ENCODE data around the gene MYBPC3. TPM values are rescaled to one million over a fixed set of nuclear protein-coding genes. Genes with fewer than 3 reads are reported as not detected.
A peak's percentile ranks its signal among the peaks of the same experiment; 100 is the strongest.

MYBPC3 gene
- polyA plus RNA-seq, 3 donors = 0.03 to 7.8 TPM; not detected in 1

GRCh38 chr11:47389577-47390421, 37.3 kb upstream of the MYBPC3 start:
- Histone ChIP-seq H3K4me3 (replicated peaks in 1 of 3; ENCODE audit: low read depth in 2 of 3, low read length in 3 of 3) (peak overlapping the region in 2 of 3 experiments; percentile 12 to 50), H3K4me1 (ENCODE audit: control insufficient read depth in 1 of 2, insufficient read depth in 2 of 2, low read length in 2 of 2) (peaks cover 84 to 88% of the 10 kb centered on the region in 2 donors)
- intact Hi-C loops (cut with micrococcal nuclease) = no loop called here

More at GRCh38 chr11:47389577-47390421, 37.3 kb upstream of the MYBPC3 start:
- no peaks in the 10 kb centered on the region for H4K20me1 ChIP-seq (ENCODE audit: insufficient read depth, low read length)
- Mint-ChIP-seq H3K36me3 (peaks cover 20 to 72% of the 10 kb centered on the region in 2 donors), H3K27ac (peak overlapping the region; percentile 99 to 100 (median 100)), H3K4me3 (peak overlapping the region; percentile 72 to 88), H3K27me3 (ENCODE audit: low read depth in 3 of 3) (peaks cover 0 to 3% (median 0%) of the 10 kb centered on the region in 3 donors), H3K4me1 (peaks cover 77% of the 10 kb centered on the region), H3K9me3 (peaks cover 0 to 2% (median 0%) of the 10 kb centered on the region in 7 donors)
- H3K27me3 ChIP-seq (ENCODE audit: control insufficient read depth in 2 of 2, insufficient read depth in 2 of 2, low read length in 2 of 2) = no peaks in the 10 kb centered on the region
- peak in 1 of 3 donors; percentile 49 for DNase-seq
- peaks cover 91% of the 10 kb centered on the region for H3K79me2 ChIP-seq (ENCODE audit: insufficient read depth, low read length)
- 22% methylated on average over 10 of the region's 17 CpGs for WGBS (ENCODE audit: insufficient coverage)
- H3K36me3 ChIP-seq (replicated peaks in 1 of 2; ENCODE audit: control insufficient read depth in 1 of 2, insufficient read depth in 2 of 2, low read length in 2 of 2) = peaks cover 0 to 9% of the 10 kb centered on the region in 2 donors
- no peak overlapping the region for H2AFZ ChIP-seq (ENCODE audit: insufficient read depth, low read depth, low read length, poor library complexity, severe bottlenecking)
- TF ChIP-seq, protein P1, sequence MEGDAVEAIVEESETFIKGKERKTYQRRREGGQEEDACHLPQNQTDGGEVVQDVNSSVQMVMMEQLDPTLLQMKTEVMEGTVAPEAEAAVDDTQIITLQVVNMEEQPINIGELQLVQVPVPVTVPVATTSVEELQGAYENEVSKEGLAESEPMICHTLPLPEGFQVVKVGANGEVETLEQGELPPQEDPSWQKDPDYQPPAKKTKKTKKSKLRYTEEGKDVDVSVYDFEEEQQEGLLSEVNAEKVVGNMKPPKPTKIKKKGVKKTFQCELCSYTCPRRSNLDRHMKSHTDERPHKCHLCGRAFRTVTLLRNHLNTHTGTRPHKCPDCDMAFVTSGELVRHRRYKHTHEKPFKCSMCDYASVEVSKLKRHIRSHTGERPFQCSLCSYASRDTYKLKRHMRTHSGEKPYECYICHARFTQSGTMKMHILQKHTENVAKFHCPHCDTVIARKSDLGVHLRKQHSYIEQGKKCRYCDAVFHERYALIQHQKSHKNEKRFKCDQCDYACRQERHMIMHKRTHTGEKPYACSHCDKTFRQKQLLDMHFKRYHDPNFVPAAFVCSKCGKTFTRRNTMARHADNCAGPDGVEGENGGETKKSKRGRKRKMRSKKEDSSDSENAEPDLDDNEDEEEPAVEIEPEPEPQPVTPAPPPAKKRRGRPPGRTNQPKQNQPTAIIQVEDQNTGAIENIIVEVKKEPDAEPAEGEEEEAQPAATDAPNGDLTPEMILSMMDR (IDR thresholded peaks at IDR 0.05) = no peak
- no peaks in the 10 kb centered on the region for H3K9me3 ChIP-seq (replicated peaks in 1 of 2; ENCODE audit: control insufficient read depth in 1 of 2, insufficient read depth in 1 of 2, low read length in 2 of 2)
- peak overlapping the region; percentile 79 for H3K4me2 ChIP-seq (replicated peaks; ENCODE audit: extremely low read depth, low read length, poor library complexity, severe bottlenecking)
- peak overlapping the region; percentile 98 to 100 for H3K27ac ChIP-seq (ENCODE audit: low read depth in 1 of 2, low read length in 2 of 2)
- H3K9ac ChIP-seq (ENCODE audit: insufficient read depth, low read length, poor library complexity, severe bottlenecking) = peak overlapping the region; percentile 99

Data from CD14-positive monocyte (primary cell).